MCF 10A (cell line): Measurements from ENCODE around the gene SLC1A5. TPM values are rescaled to one million over a fixed set of nuclear protein-coding genes. Genes with fewer than 3 reads are reported as not detected.

Experiments used
- BruUV-seq: library from RNA; stranded (reverse); fragments of 400-500 nt; replicated peaks from 2 replicates; lab custom pipeline; 2021; lab: Mats Ljungman, UMichigan
- CTCF ChIA-PET: fragments of 300-600 bp; sonication (Branson Sonifier 250); formaldehyde crosslinking; extraction: SDS; loops from one replicate; lab custom pipeline; 2021; ENCODE audit warnings: antibody characterized with exemption, inconsistent platforms; lab: Yijun Ruan, JAX
- POLR2A ChIA-PET: fragments of 300-600, 350-650 bp; sonication (Branson Sonifier 250); formaldehyde crosslinking; extraction: SDS; loops from one replicate; lab custom pipeline; 2020; ENCODE audit warnings: antibody characterized with exemption, inconsistent platforms; lab: Yijun Ruan, JAX
- DNase-seq: peaks from one replicate; pipeline ENCODE4 v3.0.0-alpha.2; 2018; ENCODE audit not compliant: unreplicated experiment
- H3K27ac Mint-ChIP-seq: one replicate; pipeline ENCODE4 v1.8.0; 2022; ENCODE audit warnings: mild to moderate bottlenecking, low read depth, mixed read lengths; ENCODE audit not compliant: unreplicated experiment
- H3K27me3 Mint-ChIP-seq: one replicate; pipeline ENCODE4 v1.8.0; 2022; ENCODE audit warnings: mixed read lengths; ENCODE audit not compliant: insufficient read depth, unreplicated experiment
- H3K36me3 Mint-ChIP-seq: one replicate; pipeline ENCODE4 v1.8.0; 2022; ENCODE audit warnings: mild to moderate bottlenecking, moderate library complexity, mixed read lengths; ENCODE audit not compliant: insufficient read depth, unreplicated experiment
- H3K4me1 Mint-ChIP-seq: one replicate; pipeline ENCODE4 v1.8.0; 2022; ENCODE audit warnings: mixed read lengths; ENCODE audit not compliant: insufficient read depth, unreplicated experiment
- H3K4me3 Mint-ChIP-seq: one replicate; pipeline ENCODE4 v1.8.0; 2022; ENCODE audit warnings: mild to moderate bottlenecking, moderate library complexity, mixed read lengths; ENCODE audit not compliant: unreplicated experiment
- H3K9me3 Mint-ChIP-seq: one replicate; pipeline ENCODE4 v1.8.0; 2022; ENCODE audit warnings: mixed read lengths; ENCODE audit not compliant: unreplicated experiment
- intact Hi-C: fragments of 100-400 bp; cut with micrococcal nuclease; formaldehyde crosslinking; loops from 2 replicates; pipeline ENCODE4 v1.14.1; 2022
- total RNA-seq: library from RNA; stranded (reverse); gene quantifications from 2 replicates; pipeline ENCODE4 v1.2.3, GENCODE V29; 2022
- TF ChIP-seq, protein P1 (sequence below): fragments of 200-600 bp; IDR thresholded peaks from one replicate; pipeline ENCODE4 v1.8.0; 2022; ENCODE audit warnings: antibody characterized with exemption, mild to moderate bottlenecking; ENCODE audit not compliant: unreplicated experiment

Gene SLC1A5
- total RNA-seq, 1 experiment from 2014 or later, result 417 TPM

DNA sequence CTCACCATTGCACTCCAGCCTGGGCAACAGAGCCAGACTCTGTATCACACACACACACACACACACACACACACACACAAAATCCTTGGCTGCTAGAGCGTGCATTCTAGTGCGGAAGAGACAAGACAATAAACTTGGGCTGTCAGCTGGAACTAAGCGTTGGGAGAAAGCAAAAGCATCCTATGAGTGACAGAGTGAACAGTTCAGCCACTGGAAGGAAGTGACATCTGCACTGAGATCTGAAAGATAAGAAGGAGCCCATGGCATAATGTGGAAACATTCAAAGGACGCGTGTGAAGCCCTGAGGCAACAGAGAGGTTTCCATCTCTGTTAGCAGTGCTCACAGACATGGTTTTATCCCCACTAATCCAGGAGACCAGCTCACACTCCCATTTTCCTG, 3.5 kb upstream of the SLC1A5 start:
- H3K27me3 Mint-ChIP-seq, result no peaks in the 10 kb centered on the region
- H3K4me1 Mint-ChIP-seq, result peaks cover 5% of the 10 kb centered on the region
- H3K4me3 Mint-ChIP-seq, result no peak overlapping the region
- H3K9me3 Mint-ChIP-seq, result no peaks in the 10 kb centered on the region
- intact Hi-C loops, result no loop called here
- peaks cover 6% of the 10 kb centered on the region for H3K36me3 Mint-ChIP-seq
- TF ChIP-seq, protein P1, sequence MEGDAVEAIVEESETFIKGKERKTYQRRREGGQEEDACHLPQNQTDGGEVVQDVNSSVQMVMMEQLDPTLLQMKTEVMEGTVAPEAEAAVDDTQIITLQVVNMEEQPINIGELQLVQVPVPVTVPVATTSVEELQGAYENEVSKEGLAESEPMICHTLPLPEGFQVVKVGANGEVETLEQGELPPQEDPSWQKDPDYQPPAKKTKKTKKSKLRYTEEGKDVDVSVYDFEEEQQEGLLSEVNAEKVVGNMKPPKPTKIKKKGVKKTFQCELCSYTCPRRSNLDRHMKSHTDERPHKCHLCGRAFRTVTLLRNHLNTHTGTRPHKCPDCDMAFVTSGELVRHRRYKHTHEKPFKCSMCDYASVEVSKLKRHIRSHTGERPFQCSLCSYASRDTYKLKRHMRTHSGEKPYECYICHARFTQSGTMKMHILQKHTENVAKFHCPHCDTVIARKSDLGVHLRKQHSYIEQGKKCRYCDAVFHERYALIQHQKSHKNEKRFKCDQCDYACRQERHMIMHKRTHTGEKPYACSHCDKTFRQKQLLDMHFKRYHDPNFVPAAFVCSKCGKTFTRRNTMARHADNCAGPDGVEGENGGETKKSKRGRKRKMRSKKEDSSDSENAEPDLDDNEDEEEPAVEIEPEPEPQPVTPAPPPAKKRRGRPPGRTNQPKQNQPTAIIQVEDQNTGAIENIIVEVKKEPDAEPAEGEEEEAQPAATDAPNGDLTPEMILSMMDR, result no peak
- CTCF ChIA-PET, result interaction anchor here (0.6 kb wide), 1 partner anchor 323 kb away, joined by 4 read pairs; no protein-coding TSS in a partner anchor
- POLR2A ChIA-PET, result interaction anchor here (0.6 to 1.5 kb wide), 2 partner anchors 8 to 31 kb away, joined by 3 read pairs; no protein-coding TSS in a partner anchor
- no peak for DNase-seq
- H3K27ac Mint-ChIP-seq, result no peak overlapping the region
- no TSS peak for BruUV-seq

DNA sequence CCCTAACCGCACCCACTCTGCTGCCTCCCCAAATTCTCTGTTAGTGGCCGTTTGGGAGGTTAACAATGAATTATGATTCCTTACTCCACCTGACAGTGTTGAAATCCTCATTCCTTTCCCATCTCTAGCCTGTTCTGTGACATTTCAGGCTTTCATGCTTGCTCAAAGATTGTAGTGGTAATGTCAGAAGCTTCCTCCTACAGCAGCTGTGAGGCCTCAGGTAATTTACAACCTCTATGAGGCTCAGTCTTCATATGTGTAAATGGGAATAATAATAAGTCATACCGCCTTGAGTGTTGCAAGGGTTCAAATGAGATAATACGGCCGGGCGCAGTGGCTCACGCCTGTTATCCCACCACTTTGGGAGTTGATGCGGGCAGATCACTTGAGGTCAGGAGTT, 977 bp upstream of the SLC1A5 start:
- ChIA-PET POLR2A (interaction anchor here (0.6 to 6.9 kb wide), 8 partner anchors 20 to 324 kb away, joined by 3 to 147 read pairs (median 9); partner anchors contain the start of genes AP2S1 and ZC3H4), CTCF (interaction anchor here (0.8 to 1.6 kb wide), 4 partner anchors 19 to 51 kb away, joined by 3 to 8 read pairs (median 5); no protein-coding TSS in a partner anchor)
- Mint-ChIP-seq H3K9me3 (no peaks in the 10 kb centered on the region), H3K4me3 (peak overlapping the region; percentile 21), H3K27ac (no peak overlapping the region), H3K27me3 (no peaks in the 10 kb centered on the region), H3K4me1 (peaks cover 15% of the 10 kb centered on the region), H3K36me3 (peaks cover 23% of the 10 kb centered on the region)
- TF ChIP-seq, protein P1, result no peak
- no peak for DNase-seq
- intact Hi-C loops, result no loop called here
- BruUV-seq, result no TSS peak

DNA sequence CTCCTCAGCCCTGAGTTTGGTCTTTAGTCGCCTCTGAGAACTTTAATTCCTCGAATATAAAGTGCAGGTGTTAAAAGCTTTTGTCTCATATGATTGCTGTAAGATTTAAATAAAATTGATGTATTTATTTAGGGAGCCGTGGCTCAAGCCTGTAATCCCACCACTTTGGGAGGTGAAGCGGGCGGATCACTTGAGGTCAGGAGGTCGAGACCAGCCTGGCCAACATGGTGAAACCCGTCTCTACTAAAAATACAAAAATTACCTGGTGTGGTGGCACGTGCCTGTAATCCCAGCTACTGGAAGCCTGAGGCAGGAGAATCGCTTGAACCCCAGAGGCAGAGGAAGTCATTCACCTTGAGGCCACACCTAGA, 559 bp upstream of the SLC1A5 start:
- H3K27ac Mint-ChIP-seq, result no peak overlapping the region
- BruUV-seq, result no TSS peak
- TF ChIP-seq, protein P1, result no peak
- intact Hi-C loops, result no loop called here
- DNase-seq, result no peak
- peaks cover 19% of the 10 kb centered on the region for H3K4me1 Mint-ChIP-seq
- H3K36me3 Mint-ChIP-seq, result peaks cover 28% of the 10 kb centered on the region
- no peaks in the 10 kb centered on the region for H3K27me3 Mint-ChIP-seq
- no peaks in the 10 kb centered on the region for H3K9me3 Mint-ChIP-seq
- ChIA-PET CTCF (interaction anchor here (0.7 to 1.6 kb wide), 5 partner anchors 19 to 51 kb away, joined by 3 to 8 read pairs (median 4); no protein-coding TSS in a partner anchor), POLR2A (interaction anchor here (0.6 to 6.9 kb wide), 15 partner anchors 8 to 325 kb away, joined by 3 to 147 read pairs (median 5); partner anchors contain the start of genes AP2S1, ARHGAP35, CALM3 and ZC3H4)
- no peak overlapping the region for H3K4me3 Mint-ChIP-seq

DNA sequence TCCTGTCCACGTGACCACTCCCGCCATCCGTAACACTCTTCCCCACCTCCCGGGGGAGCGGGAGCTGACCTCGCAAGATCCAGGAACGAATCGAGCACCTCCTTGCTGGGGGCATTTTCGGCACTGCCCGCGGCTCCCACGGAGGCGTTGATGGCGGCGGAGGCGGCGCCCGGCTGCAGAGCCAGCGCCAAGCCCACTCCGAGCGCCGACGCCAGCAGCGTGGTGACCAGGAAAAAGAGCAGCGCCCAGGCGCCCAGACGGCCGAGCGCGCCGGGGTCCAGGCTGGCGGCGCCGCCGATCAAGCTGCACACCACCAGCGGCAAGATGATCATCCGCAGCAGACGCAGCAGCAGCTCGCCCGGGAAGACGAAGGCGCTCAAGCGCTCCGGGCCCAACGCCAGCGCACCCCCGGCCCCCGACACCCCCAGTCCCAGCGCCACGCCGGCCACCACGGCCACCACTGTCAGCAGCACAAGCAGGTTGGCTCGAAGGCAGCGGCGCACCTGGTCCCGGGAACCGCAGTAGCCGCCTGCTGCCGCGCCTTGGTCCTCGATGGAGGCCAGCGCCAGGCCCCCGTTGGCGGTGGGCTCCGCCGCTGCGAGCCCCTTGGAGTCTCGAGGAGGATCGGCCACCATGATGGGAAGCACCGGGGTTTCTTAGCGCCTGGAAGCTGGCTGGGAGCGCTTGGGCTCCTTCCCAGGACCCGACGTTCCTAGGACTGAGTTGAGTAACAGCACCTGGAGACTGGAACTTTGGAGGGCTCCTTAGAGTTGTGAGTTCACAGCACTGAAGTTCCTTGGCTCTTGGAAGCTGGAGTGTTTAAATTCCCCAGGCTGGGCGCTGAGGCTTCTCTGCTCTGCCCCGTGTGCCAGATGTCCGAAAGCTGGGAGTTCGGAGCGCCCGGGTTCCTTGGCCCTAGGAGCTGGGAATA, 798 bp downstream of the SLC1A5 start:
- peak; percentile 75 for DNase-seq
- TF ChIP-seq, protein P1, result no peak
- ChIA-PET CTCF (interaction anchor here (0.5 to 1.2 kb wide), 5 partner anchors 10 to 64 kb away, joined by 3 read pairs; no protein-coding TSS in a partner anchor), POLR2A (interaction anchor here (0.6 to 6.9 kb wide), 25 partner anchors 9 to 1671 kb away, joined by 3 to 147 read pairs (median 4); partner anchors contain the start of genes AP2S1, ARHGAP35, CALM3 and PRKD2)
- Mint-ChIP-seq H3K4me1 (peaks cover 31% of the 10 kb centered on the region), H3K9me3 (no peaks in the 10 kb centered on the region), H3K27ac (peak overlapping the region; percentile 94), H3K36me3 (peaks cover 41% of the 10 kb centered on the region), H3K4me3 (peak overlapping the region; percentile 93), H3K27me3 (no peaks in the 10 kb centered on the region)
- intact Hi-C loops, result no loop called here
- BruUV-seq, result TSS peak; percentile 72
